Hepatocyte (in vitro differentiated cells): Measurements from ENCODE around the gene AGT. TPM values are rescaled to one million over a fixed set of nuclear protein-coding genes. Genes with fewer than 3 reads are reported as not detected.

Experiments used
- DNase-seq: peaks from one replicate; pipeline ENCODE4 v3.0.0-alpha.2; 2016; ENCODE audit warnings: low spot score
- H2AFZ ChIP-seq: fragments of 200-600 bp; sonication (generic); 2 replicates; pipeline ENCODE4 v1.6.0; 2016; ENCODE audit warnings: antibody characterized with exemption, mild to moderate bottlenecking
- H3K27ac ChIP-seq: fragments of 200-600 bp; sonication (generic); 2 replicates; pipeline ENCODE4 v1.5.1; 2016; ENCODE audit warnings: mild to moderate bottlenecking
- H3K27me3 ChIP-seq: fragments of 200-600 bp; sonication (generic); 2 replicates; pipeline ENCODE4 v1.6.1; 2016
- H3K36me3 ChIP-seq: fragments of 200-600 bp; sonication (generic); replicated peaks from 2 replicates; pipeline ENCODE4 v1.5.1; 2016; ENCODE audit warnings: low read depth; ENCODE audit not compliant: insufficient read depth
- H3K4me1 ChIP-seq: fragments of 200-600 bp; sonication (generic); 2 replicates; pipeline ENCODE4 v1.5.1; 2016; ENCODE audit warnings: mild to moderate bottlenecking, moderate library complexity; ENCODE audit not compliant: insufficient read depth
- H3K4me2 ChIP-seq: fragments of 200-600 bp; sonication (generic); 2 replicates; pipeline ENCODE4 v1.6.0; 2016
- H3K4me3 ChIP-seq: fragments of 200-600 bp; sonication (generic); 2 replicates; pipeline ENCODE4 v1.5.1; 2016; ENCODE audit warnings: mild to moderate bottlenecking
- H3K79me2 ChIP-seq: fragments of 200-600 bp; sonication (generic); 2 replicates; pipeline ENCODE4 v1.6.0; 2017; ENCODE audit warnings: mild to moderate bottlenecking
- H3K9me2 ChIP-seq: fragments of 200-600 bp; sonication (generic); replicated peaks from 2 replicates; pipeline ENCODE4 v1.6.0; 2017; ENCODE audit warnings: mild to moderate bottlenecking; ENCODE audit not compliant: insufficient read depth
- H3K9me3 ChIP-seq: fragments of 200-600 bp; sonication (generic); 2 replicates; pipeline ENCODE4 v1.5.1; 2016; ENCODE audit warnings: low read depth, mild to moderate bottlenecking
- H4K20me1 ChIP-seq: fragments of 200-600 bp; sonication (generic); 2 replicates; pipeline ENCODE4 v1.6.0; 2016; ENCODE audit warnings: mild to moderate bottlenecking; ENCODE audit not compliant: insufficient read depth, poor library complexity, severe bottlenecking
- CTCF ChIP-seq: fragments of 200-600 bp; sonication (generic); IDR thresholded peaks from 2 replicates; pipeline ENCODE4 v1.5.1; 2016; ENCODE audit warnings: antibody characterized with exemption, mild to moderate bottlenecking; ENCODE audit not compliant: poor library complexity
- EZH2 ChIP-seq: fragments of 200-600 bp; sonication (generic); IDR thresholded peaks from 2 replicates; pipeline ENCODE4 v1.6.1; 2016; ENCODE audit warnings: antibody characterized with exemption, mild to moderate bottlenecking, borderline replicate concordance
- EZH2phosphoT487 ChIP-seq: fragments of 200-600 bp; sonication (generic); IDR thresholded peaks from one replicate; pipeline ENCODE4 v1.6.1; 2018; ENCODE audit warnings: antibody characterized with exemption, mild to moderate bottlenecking, low read depth, moderate library complexity; ENCODE audit not compliant: unreplicated experiment, severe bottlenecking
- WGBS: methylation state at CpG from one replicate; pipeline ENCODE4 v1.1.6; 2016; ENCODE audit warnings: low lambda C conversion rate; ENCODE audit errors: missing lambda C conversion rate; 5-methylcytosine and 5-hydroxymethylcytosine counted together
- polyA plus RNA-seq: library from polyadenylated mRNA; unstranded; fragments of >200 nt; fragmentation: Nextera tagmentation; extraction: Ambion mirVana; gene quantifications from 2 replicates; pipeline ENCODE4 v1.2.1, GENCODE V29; 2016
- total RNA-seq: library from RNA; depleted of rRNA; stranded (reverse); fragments of >200 nt; gene quantifications from 2 replicates; pipeline ENCODE4 v1.2.3, GENCODE V29; 2014

AGT gene
- total and polyA plus RNA-seq, 2 experiments from 2014 or later = 476 to 583 TPM

- Histone ChIP-seq H3K4me3 (no peak overlapping the region), H3K4me1 (peaks cover 15% of the 10 kb centered on the region), H3K79me2 (no peaks in the 10 kb centered on the region), H3K9me3 (no peaks in the 10 kb centered on the region), H3K36me3 (no peaks in the 10 kb centered on the region), H3K4me2 (no peak overlapping the region), H3K27ac (peak overlapping the region; percentile 5), H2AFZ (no peak overlapping the region), H3K27me3 (no peaks in the 10 kb centered on the region), H4K20me1 (no peaks in the 10 kb centered on the region), H3K9me2 (no peaks in the 10 kb centered on the region)
- DNase-seq = no peak
- WGBS = 91% methylated on average over 8 of the region's 8 CpGs
- TF ChIP-seq CTCF = no peak
- no peak for TF ChIP-seq EZH2phosphoT487
- TF ChIP-seq EZH2 = no peak
Observed at GRCh38 chr1:230703679-230704385, 10.1 kb downstream of the AGT start.

- Histone ChIP-seq H2AFZ (no peak overlapping the region), H3K4me3 (no peak overlapping the region), H3K9me3 (no peaks in the 10 kb centered on the region), H4K20me1 (no peaks in the 10 kb centered on the region), H3K79me2 (no peaks in the 10 kb centered on the region), H3K4me2 (no peak overlapping the region), H3K27ac (peak overlapping the region; percentile 5), H3K4me1 (peaks cover 11% of the 10 kb centered on the region), H3K9me2 (no peaks in the 10 kb centered on the region), H3K36me3 (no peaks in the 10 kb centered on the region), H3K27me3 (no peaks in the 10 kb centered on the region)
- TF ChIP-seq EZH2 = no peak
- no peak for TF ChIP-seq CTCF
- TF ChIP-seq EZH2phosphoT487 = no peak
- WGBS = 70% methylated on average over 14 of the region's 14 CpGs
- peak; percentile 49 for DNase-seq
Observed at GRCh38 chr1:230702934-230703678, 10.8 kb downstream of the AGT start.

- H3K27ac ChIP-seq = peak overlapping the region; percentile 5
- no peaks in the 10 kb centered on the region for H4K20me1 ChIP-seq
- 85% methylated on average over 19 of the region's 19 CpGs for WGBS
- peaks cover 9% of the 10 kb centered on the region for H3K4me1 ChIP-seq
- H2AFZ ChIP-seq = no peak overlapping the region
- H3K9me2 ChIP-seq = no peaks in the 10 kb centered on the region
- H3K79me2 ChIP-seq = no peaks in the 10 kb centered on the region
- H3K27me3 ChIP-seq = no peaks in the 10 kb centered on the region
- no peak overlapping the region for H3K4me2 ChIP-seq
- H3K4me3 ChIP-seq = no peak overlapping the region
- no peaks in the 10 kb centered on the region for H3K9me3 ChIP-seq
- TF ChIP-seq EZH2 = no peak
- no peak for TF ChIP-seq CTCF
- TF ChIP-seq EZH2phosphoT487 = no peak
- peak; percentile 29 for DNase-seq
- no peaks in the 10 kb centered on the region for H3K36me3 ChIP-seq
Observed at GRCh38 chr1:230701895-230702768, 11.8 kb downstream of the AGT start.
